Stimulated activated CD8-positive, alpha-beta memory T cell treated with anti-CD3 and anti-CD28 coated beads, Interleukin-7, amount 100 ng/mL, for 48 hours (primary cell): Measurements from ENCODE around the gene KMT2D.

Source experiments
- DNase-seq, 2 donors: peaks; one replicate each; pipeline ENCODE4 v3.0.0-alpha.2; 2020; ENCODE audit warnings: low read depth in 1 of 2; ENCODE audit errors: extremely low read depth in 1 of 2

Gene KMT2D

GRCh38 chr12:49055092-49055491 is 5.5 kb downstream of the KMT2D start:
- DNase-seq, result no peak

- no peak for DNase-seq
These were observed 6.1 kb downstream of the KMT2D start for GRCh38 chr12:49054524-49054923.

- no peak for DNase-seq
These were observed 6.5 kb downstream of the KMT2D start for GRCh38 chr12:49054096-49054495.

GRCh38 chr12:49052451-49053208 is 8.0 kb downstream of the KMT2D start:
- no peak for DNase-seq

- DNase-seq, result no peak
These were observed 8.7 kb downstream of the KMT2D start for GRCh38 chr12:49051777-49052438.

- DNase-seq, result no peak
These were observed 9.2 kb downstream of the KMT2D start for GRCh38 chr12:49051373-49051764.

GRCh38 chr12:49050507-49051372 is 9.9 kb downstream of the KMT2D start:
- DNase-seq, result no peak

GRCh38 chr12:49049566-49050224 is 10.9 kb downstream of the KMT2D start:
- no peak for DNase-seq

- DNase-seq, result no peak
These were observed 11.6 kb downstream of the KMT2D start for GRCh38 chr12:49048953-49049352.

- no peak for DNase-seq
These were observed 14.3 kb downstream of the KMT2D start for GRCh38 chr12:49046129-49046895.

- no peak for DNase-seq
These were observed 15.9 kb downstream of the KMT2D start for GRCh38 chr12:49044660-49045059.

- DNase-seq, result peak; percentile 49 to 65
These were observed 16.7 kb downstream of the KMT2D start for GRCh38 chr12:49043856-49044258.

- DNase-seq, result no peak
These were observed 17.4 kb downstream of the KMT2D start for GRCh38 chr12:49043241-49043640.

- DNase-seq, result no peak
These were observed 18.6 kb downstream of the KMT2D start for GRCh38 chr12:49041881-49042484.

- DNase-seq, result no peak
These were observed 19.3 kb downstream of the KMT2D start for GRCh38 chr12:49041036-49041880.

- DNase-seq, result no peak
These were observed 20.2 kb downstream of the KMT2D start for GRCh38 chr12:49040364-49040855.

- no peak for DNase-seq
These were observed 20.9 kb downstream of the KMT2D start for GRCh38 chr12:49039421-49040363.
